NCI-H510A (cell line): ENCODE data around the gene INHBC.
"Not testable (repeated sequence)": the region's sequence is repeated elsewhere in the genome, so short reads cannot be mapped to it uniquely, and the experiment has no call there.

Experiments
- DNase-seq: peaks from one replicate; lab custom pipeline; 2025; lab: John Stamatoyannopoulos, UW

Gene INHBC

GRCh38 chr12:57487055-57487596 lies 52.5 kb downstream of the INHBC start:
- no peak for DNase-seq

DNA sequence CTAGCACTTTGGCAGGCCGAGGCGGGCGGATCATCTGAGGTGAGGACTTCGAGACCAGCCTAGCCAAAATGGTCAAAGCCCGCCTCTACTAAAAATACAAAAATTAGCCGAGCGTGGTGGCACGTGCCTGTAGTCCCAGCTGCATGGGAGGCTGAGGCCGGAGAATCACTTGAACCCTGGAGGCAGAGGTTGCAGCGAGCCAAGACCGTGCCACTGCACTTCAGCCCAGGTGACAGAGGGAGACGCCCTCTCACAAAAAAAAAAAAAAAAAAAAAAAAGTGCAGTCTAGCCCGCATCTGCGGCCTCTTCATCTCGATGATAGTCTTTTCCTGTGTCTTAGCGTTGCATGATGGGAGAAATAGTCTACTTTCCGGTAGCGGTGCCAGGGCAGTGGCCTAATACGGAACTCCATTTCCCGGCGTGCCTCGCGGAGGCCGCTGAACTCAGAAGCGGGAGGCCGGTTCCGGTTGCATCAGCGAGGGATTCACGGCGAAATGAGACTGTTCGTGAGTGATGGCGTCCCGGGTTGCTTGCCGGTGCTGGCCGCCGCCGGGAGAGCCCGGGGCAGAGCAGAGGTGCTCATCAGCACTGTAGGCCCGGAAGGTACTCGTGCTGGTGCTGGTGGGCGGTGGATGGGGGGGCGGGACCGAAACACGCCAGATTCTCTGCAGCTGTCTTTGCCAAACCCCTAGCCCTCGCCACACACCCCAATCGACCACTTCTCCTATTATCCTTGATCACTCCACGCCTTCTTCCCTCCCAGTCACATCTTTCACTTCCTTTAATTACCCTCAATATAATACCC lies 53.2 kb downstream of the INHBC start, which contains the start of gene MARS1:
MARS1 (plus strand) TSS at position 472 of the 805 bp plus-strand sequence; CDS start at position 495, 23 bp downstream.
- DNase-seq = peak; percentile 96

DNA sequence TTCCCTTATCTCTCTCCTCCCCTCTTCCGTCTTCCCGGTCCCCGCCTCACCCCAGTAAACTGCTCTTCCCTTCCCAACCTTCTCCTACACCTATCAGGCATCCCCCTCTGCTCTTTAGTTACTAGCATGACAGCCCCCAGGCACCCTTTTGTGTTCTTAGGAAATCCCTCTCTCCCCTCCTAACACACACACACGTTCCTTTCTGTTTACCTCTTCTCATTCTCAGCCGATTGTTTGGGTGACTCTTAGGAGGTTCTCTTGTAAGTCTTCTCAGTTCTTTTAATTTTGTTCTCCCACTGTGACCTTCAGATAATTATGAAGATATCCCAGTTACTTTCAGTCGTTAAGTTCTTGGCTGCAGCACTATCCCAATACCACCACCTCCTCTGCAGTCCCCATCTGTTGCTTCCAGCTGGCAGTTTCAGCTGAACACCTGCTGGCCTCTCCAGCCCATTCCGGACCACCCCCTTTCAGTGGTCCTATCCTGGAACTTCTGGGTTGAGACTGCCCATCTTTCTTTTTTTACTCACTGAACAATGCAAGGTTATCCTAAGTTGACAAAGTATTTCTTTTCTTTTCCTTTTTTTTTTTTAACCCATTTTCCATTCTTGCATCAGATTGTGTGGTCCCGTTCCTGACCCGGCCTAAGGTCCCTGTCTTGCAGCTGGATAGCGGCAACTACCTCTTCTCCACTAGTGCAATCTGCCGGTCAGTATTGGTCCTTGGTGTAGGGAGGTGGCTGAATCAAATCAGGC lies 54.0 kb downstream of the INHBC start:
- no peak for DNase-seq

- no peak for DNase-seq
Measured at GRCh38 chr12:57489157-57489641, 54.6 kb downstream of the INHBC start.

GRCh38 chr12:57490126-57490525 lies 55.5 kb downstream of the INHBC start:
- DNase-seq = no peak

GRCh38 chr12:57491393-57492280 lies 57.1 kb downstream of the INHBC start:
- no peak for DNase-seq

- DNase-seq = not testable (repeated sequence)
Measured at GRCh38 chr12:57495051-57495701, 60.6 kb downstream of the INHBC start.

GRCh38 chr12:57496822-57497221 lies 62.2 kb downstream of the INHBC start:
- DNase-seq = no peak

GRCh38 chr12:57497223-57498131 lies 62.9 kb downstream of the INHBC start:
- no peak for DNase-seq

- no peak for DNase-seq
Measured at GRCh38 chr12:57498132-57498502, 63.5 kb downstream of the INHBC start.

GRCh38 chr12:57498571-57498970 lies 64.0 kb downstream of the INHBC start:
- DNase-seq = no peak

DNA sequence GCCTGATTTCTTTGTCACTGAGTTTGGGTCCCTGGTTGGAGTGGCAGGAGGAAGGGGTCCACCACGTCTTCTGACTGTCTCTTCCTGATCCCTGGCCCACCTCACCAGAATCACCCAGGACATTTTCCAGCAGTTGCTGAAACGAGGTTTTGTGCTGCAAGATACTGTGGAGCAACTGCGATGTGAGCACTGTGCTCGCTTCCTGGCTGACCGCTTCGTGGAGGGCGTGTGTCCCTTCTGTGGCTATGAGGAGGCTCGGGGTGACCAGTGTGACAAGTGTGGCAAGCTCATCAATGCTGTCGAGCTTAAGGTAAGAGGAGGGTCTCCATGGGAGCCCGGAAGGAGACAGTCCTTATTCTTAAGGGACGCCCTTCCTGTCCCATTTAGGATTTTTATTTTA lies 65.6 kb downstream of the INHBC start:
- DNase-seq = no peak
